Central memory CD8-positive, alpha-beta T cell (primary cell): ENCODE results near the gene NRIP1.

ENCODE experiments used
- ATAC-seq: fragments of 150-1000 bp; cut with Tn5 transposase; replicated peaks from 2 replicates; pipeline ENCODE4 v1.10.0; 2022; ENCODE audit warnings: mild to moderate bottlenecking, moderate FRiP score, moderate number of reproducible peaks; ENCODE audit not compliant: poor library complexity, severe bottlenecking; ENCODE audit errors: extremely low read depth
- DNase-seq, 2 donors: peaks; one replicate each; pipeline ENCODE4 v3.0.0; 2021; ENCODE audit warnings: low spot score in 2 of 2
- H3K27ac Mint-ChIP-seq: one replicate; pipeline ENCODE4 v1.8.0; 2022; ENCODE audit warnings: low read depth, mild to moderate bottlenecking, moderate library complexity, mixed read lengths
- H3K27me3 Mint-ChIP-seq: one replicate; pipeline ENCODE4 v1.8.0; 2022; ENCODE audit warnings: mixed read lengths
- H3K36me3 Mint-ChIP-seq: one replicate; pipeline ENCODE4 v1.8.0; 2022; ENCODE audit warnings: mild to moderate bottlenecking, moderate library complexity, mixed read lengths; ENCODE audit not compliant: insufficient read depth
- H3K4me1 Mint-ChIP-seq: one replicate; pipeline ENCODE4 v1.8.0; 2022; ENCODE audit warnings: mixed read lengths
- H3K4me3 Mint-ChIP-seq: one replicate; pipeline ENCODE4 v1.8.0; 2022; ENCODE audit warnings: mild to moderate bottlenecking, moderate library complexity, mixed read lengths
- H3K9me3 Mint-ChIP-seq: one replicate; pipeline ENCODE4 v1.8.0; 2022; ENCODE audit warnings: mixed read lengths

Gene NRIP1

DNA sequence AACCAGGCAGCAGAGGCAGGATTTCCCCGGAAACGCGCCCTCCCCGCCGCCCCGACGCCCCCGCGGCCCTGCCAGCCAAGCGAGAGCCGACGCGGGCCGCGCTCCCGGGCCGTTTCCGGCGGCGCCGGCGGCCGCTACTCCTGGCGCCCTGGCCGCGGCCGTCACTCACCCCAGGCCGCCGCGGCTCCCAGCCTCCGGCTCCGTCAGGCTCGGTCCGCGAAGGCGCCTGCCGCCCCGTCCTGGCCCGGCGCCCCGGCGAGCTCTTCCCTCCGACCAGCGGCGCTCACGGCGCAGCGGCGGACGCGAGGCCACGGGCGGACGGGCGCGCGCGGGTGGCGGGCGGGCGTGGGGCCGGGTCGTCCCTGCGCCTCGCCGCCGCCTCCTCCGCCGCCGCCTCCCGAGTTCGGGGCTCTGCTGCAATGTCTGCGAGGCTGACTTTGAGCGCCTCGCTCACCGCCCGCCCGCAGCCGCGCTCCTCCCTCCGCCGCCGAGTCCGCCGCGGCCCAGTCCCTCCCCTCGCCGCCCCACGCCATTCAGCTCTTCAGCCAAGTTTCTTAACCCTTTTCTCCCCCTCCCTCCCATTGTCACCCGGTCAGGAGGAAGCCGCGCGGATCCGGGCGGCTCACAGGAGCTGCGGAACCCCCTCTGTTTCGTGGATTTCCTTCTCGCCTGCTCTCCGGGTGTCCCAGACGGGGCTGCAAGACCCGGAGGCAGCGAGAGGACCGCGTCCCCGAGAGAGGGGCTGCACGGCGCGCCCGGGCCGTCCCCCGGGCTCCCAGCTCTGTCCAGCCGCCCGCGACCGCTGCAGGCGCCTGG, at the start of gene NRIP1:
Gene NRIP1 (minus strand): TSS at position 425 of the 816 bp plus-strand sequence. CDS start 96,808 bp downstream, outside the sequence.
- peak; percentile 80 for ATAC-seq
- Mint-ChIP-seq H3K4me1 (peaks cover 41% of the 10 kb centered on the region), H3K9me3 (no peaks in the 10 kb centered on the region)

GRCh38 chr21:15112858-15113257, 48.1 kb upstream of the NRIP1 start:
- Mint-ChIP-seq H3K27ac (no peak overlapping the region), H3K4me1 (no peaks in the 10 kb centered on the region), H3K9me3 (no peaks in the 10 kb centered on the region), H3K36me3 (no peaks in the 10 kb centered on the region), H3K4me3 (no peak overlapping the region), H3K27me3 (peaks cover 31% of the 10 kb centered on the region)
- no peak for ATAC-seq
- DNase-seq: no peak

More for the DNA sequence above, at the start of gene NRIP1:
- peak; percentile 65 to 73 for DNase-seq
- peak within 1 kb of the TSS; percentile 95 for H3K27ac Mint-ChIP-seq
- peaks cover 11% of the 10 kb centered on the region for H3K36me3 Mint-ChIP-seq
- H3K4me3 Mint-ChIP-seq: peak within 1 kb of the TSS; percentile 97
- peaks cover 44% of the 10 kb centered on the region for H3K27me3 Mint-ChIP-seq

DNA sequence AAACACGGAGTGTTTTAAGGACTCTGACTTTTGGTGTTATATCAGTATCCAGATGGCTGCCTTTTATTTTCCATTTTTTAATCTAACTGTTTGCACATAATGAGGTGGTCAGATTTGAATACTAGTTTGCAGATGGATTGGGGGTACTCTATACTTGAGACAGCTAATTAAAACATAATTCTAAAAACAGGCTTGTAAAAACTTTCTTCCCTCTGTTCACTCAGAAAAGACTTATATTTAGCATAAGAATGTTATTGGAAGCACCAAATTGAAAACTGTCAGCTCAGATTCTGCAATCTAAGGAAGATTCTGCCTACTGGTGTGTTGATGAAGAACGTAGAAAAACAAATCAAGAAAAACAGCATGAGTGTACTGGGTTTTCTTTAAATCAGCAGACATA, 44.0 kb upstream of the NRIP1 start:
- no peak for ATAC-seq
- Mint-ChIP-seq H3K27me3 (peaks cover 13% of the 10 kb centered on the region), H3K36me3 (no peaks in the 10 kb centered on the region)

GRCh38 chr21:15104470-15104869, 39.7 kb upstream of the NRIP1 start:
- no peak for ATAC-seq
- H3K36me3 Mint-ChIP-seq: no peaks in the 10 kb centered on the region
- H3K27ac Mint-ChIP-seq: no peak overlapping the region
- no peaks in the 10 kb centered on the region for H3K27me3 Mint-ChIP-seq
- DNase-seq: no peak
- no peak overlapping the region for H3K4me3 Mint-ChIP-seq
- no peaks in the 10 kb centered on the region for H3K9me3 Mint-ChIP-seq
- no peaks in the 10 kb centered on the region for H3K4me1 Mint-ChIP-seq

More for the DNA sequence above, 44.0 kb upstream of the NRIP1 start:
- Mint-ChIP-seq H3K27ac (no peak overlapping the region), H3K9me3 (no peaks in the 10 kb centered on the region), H3K4me3 (no peak overlapping the region), H3K4me1 (no peaks in the 10 kb centered on the region)
- no peak for DNase-seq

DNA sequence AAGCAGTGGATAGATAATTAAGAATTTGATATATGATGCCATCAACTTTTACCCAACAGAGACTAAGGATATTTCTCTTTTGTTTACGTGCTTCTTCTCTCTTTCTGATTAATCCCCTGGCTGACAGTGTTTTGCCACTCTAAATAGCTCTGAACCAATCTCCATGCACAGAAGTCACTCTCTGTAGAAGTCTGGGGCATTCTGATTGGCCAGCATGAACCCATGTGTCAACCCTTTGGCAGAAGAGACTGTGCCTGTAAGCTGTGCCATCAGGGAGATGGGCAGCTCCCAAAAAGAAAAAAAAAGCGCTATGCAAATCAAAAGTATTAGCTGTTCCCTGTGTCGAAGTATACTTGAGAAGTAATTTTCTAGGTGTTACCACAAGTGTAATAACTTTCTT, 34.1 kb upstream of the NRIP1 start:
- Mint-ChIP-seq H3K36me3 (no peaks in the 10 kb centered on the region), H3K9me3 (no peaks in the 10 kb centered on the region), H3K27me3 (no peaks in the 10 kb centered on the region), H3K4me1 (no peaks in the 10 kb centered on the region), H3K4me3 (no peak overlapping the region), H3K27ac (no peak overlapping the region)
- ATAC-seq (no peak), DNase-seq (no peak)

GRCh38 chr21:15098181-15098580, 33.4 kb upstream of the NRIP1 start:
- no peak for DNase-seq
- Mint-ChIP-seq H3K9me3 (no peaks in the 10 kb centered on the region), H3K27me3 (no peaks in the 10 kb centered on the region), H3K36me3 (no peaks in the 10 kb centered on the region), H3K4me1 (no peaks in the 10 kb centered on the region), H3K4me3 (no peak overlapping the region), H3K27ac (no peak overlapping the region)
- ATAC-seq: no peak

- H3K9me3 Mint-ChIP-seq: no peaks in the 10 kb centered on the region
- no peak overlapping the region for H3K4me3 Mint-ChIP-seq
- no peaks in the 10 kb centered on the region for H3K36me3 Mint-ChIP-seq
- no peaks in the 10 kb centered on the region for H3K4me1 Mint-ChIP-seq
- ATAC-seq (no peak), DNase-seq (no peak)
- no peaks in the 10 kb centered on the region for H3K27me3 Mint-ChIP-seq
- H3K27ac Mint-ChIP-seq: no peak overlapping the region
Observed at GRCh38 chr21:15097580-15097979, 32.8 kb upstream of the NRIP1 start.

DNA sequence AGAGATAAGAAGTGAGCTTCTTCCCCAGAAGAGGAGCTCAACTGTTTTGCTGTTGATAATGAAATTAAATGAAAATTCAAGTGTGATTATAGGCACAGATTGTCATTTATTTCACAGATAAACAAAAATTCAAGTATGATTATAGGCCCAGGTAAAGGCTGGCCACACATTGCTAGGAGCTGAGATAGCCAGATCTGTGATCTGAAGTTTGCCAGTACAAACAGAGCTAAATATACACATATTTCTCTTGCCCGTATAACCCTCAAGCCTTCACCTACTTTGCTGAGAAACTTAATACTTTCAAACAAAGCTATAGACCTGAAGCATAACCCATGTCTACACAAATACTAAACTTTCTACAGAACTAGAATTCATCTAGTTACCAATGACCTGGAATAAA, 31.3 kb upstream of the NRIP1 start:
- H3K9me3 Mint-ChIP-seq: no peaks in the 10 kb centered on the region
- no peak for DNase-seq
- no peak overlapping the region for H3K4me3 Mint-ChIP-seq
- H3K4me1 Mint-ChIP-seq: no peaks in the 10 kb centered on the region
- no peaks in the 10 kb centered on the region for H3K36me3 Mint-ChIP-seq
- ATAC-seq: no peak
- no peak overlapping the region for H3K27ac Mint-ChIP-seq
- H3K27me3 Mint-ChIP-seq: no peaks in the 10 kb centered on the region

DNA sequence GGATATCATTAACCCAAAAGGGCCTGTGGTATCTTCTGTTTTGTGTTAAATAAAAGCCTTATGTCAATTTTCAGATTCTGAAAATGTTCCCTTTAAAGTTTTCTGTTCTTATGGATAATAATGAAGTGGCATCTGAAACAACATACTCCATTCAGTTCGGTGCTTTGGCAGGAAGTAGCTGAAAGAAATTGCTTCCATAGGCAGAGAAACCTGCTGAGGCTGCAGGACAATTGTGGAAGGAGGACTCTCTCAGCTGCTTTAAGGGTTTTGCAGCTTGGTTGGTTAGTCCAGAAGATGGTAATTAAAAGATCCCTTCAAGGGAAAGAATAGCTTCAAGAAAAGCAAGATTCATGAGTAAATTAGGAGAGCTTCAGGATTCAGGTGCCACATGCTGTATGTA, 30.5 kb upstream of the NRIP1 start:
- DNase-seq: no peak
- no peaks in the 10 kb centered on the region for H3K4me1 Mint-ChIP-seq
- H3K27ac Mint-ChIP-seq: no peak overlapping the region
- no peaks in the 10 kb centered on the region for H3K9me3 Mint-ChIP-seq
- no peak for ATAC-seq
- H3K4me3 Mint-ChIP-seq: no peak overlapping the region
- no peaks in the 10 kb centered on the region for H3K27me3 Mint-ChIP-seq
- H3K36me3 Mint-ChIP-seq: no peaks in the 10 kb centered on the region

- H3K9me3 Mint-ChIP-seq: no peaks in the 10 kb centered on the region
- H3K4me3 Mint-ChIP-seq: no peak overlapping the region
- no peak for DNase-seq
- no peaks in the 10 kb centered on the region for H3K4me1 Mint-ChIP-seq
- H3K27me3 Mint-ChIP-seq: no peaks in the 10 kb centered on the region
- no peaks in the 10 kb centered on the region for H3K36me3 Mint-ChIP-seq
- no peak for ATAC-seq
- no peak overlapping the region for H3K27ac Mint-ChIP-seq
Observed at GRCh38 chr21:15094706-15095105, 29.9 kb upstream of the NRIP1 start.

- Mint-ChIP-seq H3K27ac (no peak overlapping the region), H3K4me1 (no peaks in the 10 kb centered on the region), H3K9me3 (no peaks in the 10 kb centered on the region), H3K4me3 (no peak overlapping the region), H3K27me3 (peaks cover 9% of the 10 kb centered on the region), H3K36me3 (no peaks in the 10 kb centered on the region)
- no peak for DNase-seq
- no peak for ATAC-seq
Observed at GRCh38 chr21:15093216-15093615, 28.4 kb upstream of the NRIP1 start.

- ATAC-seq: no peak
Observed at GRCh38 chr21:15092745-15093144, 27.9 kb upstream of the NRIP1 start.

GRCh38 chr21:15090390-15090789, 25.6 kb upstream of the NRIP1 start:
- no peak overlapping the region for H3K27ac Mint-ChIP-seq
- no peak overlapping the region for H3K4me3 Mint-ChIP-seq
- no peak for ATAC-seq
- H3K27me3 Mint-ChIP-seq: peaks cover 16% of the 10 kb centered on the region
- no peaks in the 10 kb centered on the region for H3K4me1 Mint-ChIP-seq
- DNase-seq: no peak
- no peaks in the 10 kb centered on the region for H3K9me3 Mint-ChIP-seq
- no peaks in the 10 kb centered on the region for H3K36me3 Mint-ChIP-seq

More at GRCh38 chr21:15092745-15093144, 27.9 kb upstream of the NRIP1 start:
- H3K27me3 Mint-ChIP-seq: peaks cover 11% of the 10 kb centered on the region
- no peak overlapping the region for H3K4me3 Mint-ChIP-seq
- H3K27ac Mint-ChIP-seq: no peak overlapping the region
- no peak for DNase-seq
- H3K36me3 Mint-ChIP-seq: no peaks in the 10 kb centered on the region
- H3K4me1 Mint-ChIP-seq: no peaks in the 10 kb centered on the region
- no peaks in the 10 kb centered on the region for H3K9me3 Mint-ChIP-seq
